CD1c-positive myeloid dendritic cell (primary cell): ENCODE data around the gene AMZ2.
"Not testable (repeated sequence)": the region's sequence is repeated elsewhere in the genome, so short reads cannot be mapped to it uniquely, and the experiment has no call there.

Experiments used
- DNase-seq: peaks from one replicate; pipeline ENCODE4 v3.0.0-alpha.2; 2016; ENCODE audit errors: extremely low spot score

The AMZ2 gene

GRCh38 chr17:68220786-68221185, 27.1 kb upstream of the AMZ2 start:
- DNase-seq, result not testable (repeated sequence)

- no peak for DNase-seq
Observed at GRCh38 chr17:68221786-68222185, 26.1 kb upstream of the AMZ2 start.

GRCh38 chr17:68222606-68223005, 25.2 kb upstream of the AMZ2 start:
- DNase-seq, result no peak

GRCh38 chr17:68225055-68225454, 22.8 kb upstream of the AMZ2 start:
- DNase-seq, result not testable (repeated sequence)

GRCh38 chr17:68228039-68228680, 19.7 kb upstream of the AMZ2 start:
- DNase-seq, result peak; percentile 85

- peak; percentile 16 for DNase-seq
Observed at GRCh38 chr17:68228817-68229570, 18.8 kb upstream of the AMZ2 start.

- no peak for DNase-seq
Observed at GRCh38 chr17:68229619-68230018, 18.2 kb upstream of the AMZ2 start.

- DNase-seq, result not testable (repeated sequence)
Observed at GRCh38 chr17:68231131-68231530, 16.7 kb upstream of the AMZ2 start.

GRCh38 chr17:68231541-68231940, 16.3 kb upstream of the AMZ2 start:
- DNase-seq, result peak; percentile 68

GRCh38 chr17:68232741-68233140, 15.1 kb upstream of the AMZ2 start:
- peak; percentile 41 for DNase-seq

- peak; percentile 91 for DNase-seq
Observed at GRCh38 chr17:68234726-68235335, 13.0 kb upstream of the AMZ2 start.

GRCh38 chr17:68235336-68235791, 12.5 kb upstream of the AMZ2 start:
- DNase-seq, result not testable (repeated sequence)

- DNase-seq, result peak; percentile 91
Observed at GRCh38 chr17:68237369-68238163, 10.3 kb upstream of the AMZ2 start.

GRCh38 chr17:68238164-68238870, 9.5 kb upstream of the AMZ2 start:
- peak; percentile 35 for DNase-seq

- no peak for DNase-seq
Observed at GRCh38 chr17:68238871-68239253, 9.0 kb upstream of the AMZ2 start.

GRCh38 chr17:68239632-68240366, 8.0 kb upstream of the AMZ2 start:
- DNase-seq, result no peak

- no peak for DNase-seq
Observed at GRCh38 chr17:68246271-68247028, 1.4 kb upstream of the AMZ2 start.

- DNase-seq, result peak; percentile 5
Observed at GRCh38 chr17:68248199-68248825, 469 bp downstream of the AMZ2 start.

GRCh38 chr17:68248891-68249290, 1.0 kb downstream of the AMZ2 start:
- peak; percentile 80 for DNase-seq
